Measurements from ENCODE around the gene RWDD4.

RWDD4 gene

GRCh38 chr4:183686461-183686860 is 27.5 kb upstream of the RWDD4 start:
- no peak for TF ChIP-seq CTCF (IDR thresholded peaks at IDR 0.05)

GRCh38 chr4:183681119-183681518 is 22.1 kb upstream of the RWDD4 start:
- TF ChIP-seq CTCF (IDR thresholded peaks at IDR 0.05) = no peak

- TF ChIP-seq CTCF (IDR thresholded peaks at IDR 0.05) = no peak
Measured at GRCh38 chr4:183675625-183676024, 16.6 kb upstream of the RWDD4 start.

- no peak for TF ChIP-seq CTCF (IDR thresholded peaks at IDR 0.05)
Measured at GRCh38 chr4:183674153-183674552, 15.2 kb upstream of the RWDD4 start.

- no peak for TF ChIP-seq CTCF (IDR thresholded peaks at IDR 0.05)
Measured at GRCh38 chr4:183670960-183671555, 12.1 kb upstream of the RWDD4 start.

GRCh38 chr4:183670251-183670650 is 11.3 kb upstream of the RWDD4 start:
- TF ChIP-seq CTCF (IDR thresholded peaks at IDR 0.05) = no peak

GRCh38 chr4:183666088-183666487 is 7.1 kb upstream of the RWDD4 start:
- TF ChIP-seq CTCF (IDR thresholded peaks at IDR 0.05) = no peak

- TF ChIP-seq CTCF (IDR thresholded peaks at IDR 0.05) = no peak
Measured at GRCh38 chr4:183659872-183660242, 872 bp upstream of the RWDD4 start.
